Smooth muscle cell (in vitro differentiated cells): ENCODE measurements around the gene CSNK1G2. TPM values are rescaled to one million over a fixed set of nuclear protein-coding genes. Genes with fewer than 3 reads are reported as not detected.
A peak's percentile ranks its signal among the peaks of the same experiment; 100 is the strongest.

Experiments
- DNase-seq: peaks from one replicate; lab custom pipeline; 2025; ENCODE audit not compliant: unreplicated experiment; lab: John Stamatoyannopoulos, UW
- H2AFZ ChIP-seq: fragments of 200-600 bp; sonication (generic); 2 replicates; pipeline ENCODE4 v1.6.0; 2016; ENCODE audit warnings: antibody characterized with exemption, low read depth, mild to moderate bottlenecking
- H3F3A ChIP-seq: fragments of 200-600 bp; sonication (generic); 2 replicates; pipeline ENCODE4 v1.6.0; 2017; ENCODE audit warnings: antibody characterized with exemption, low read depth
- H3K27ac ChIP-seq: fragments of 200-600 bp; sonication (generic); 2 replicates; pipeline ENCODE4 v1.5.1; 2016; ENCODE audit warnings: low read depth, mild to moderate bottlenecking
- H3K27me3 ChIP-seq: fragments of 200-600 bp; sonication (generic); 2 replicates; pipeline ENCODE4 v1.6.1; 2016; ENCODE audit warnings: low read depth, mild to moderate bottlenecking
- H3K36me3 ChIP-seq: fragments of 200-600 bp; sonication (generic); 2 replicates; pipeline ENCODE4 v1.5.1; 2016; ENCODE audit warnings: low read depth
- H3K4me1 ChIP-seq: fragments of 200-600 bp; sonication (generic); 2 replicates; pipeline ENCODE4 v1.5.1; 2016; ENCODE audit warnings: low read depth
- H3K4me2 ChIP-seq: fragments of 200-600 bp; sonication (generic); 2 replicates; pipeline ENCODE4 v1.6.0; 2016; ENCODE audit warnings: mild to moderate bottlenecking
- H3K4me3 ChIP-seq: fragments of 200-600 bp; sonication (generic); 2 replicates; pipeline ENCODE4 v1.5.1; 2016; ENCODE audit warnings: mild to moderate bottlenecking
- H3K79me2 ChIP-seq: fragments of 200-600 bp; sonication (generic); 2 replicates; pipeline ENCODE4 v1.6.0; 2016; ENCODE audit warnings: low read depth, mild to moderate bottlenecking
- H3K9ac ChIP-seq: fragments of 200-600 bp; sonication (generic); 2 replicates; pipeline ENCODE4 v1.6.0; 2016; ENCODE audit warnings: low read depth
- H3K9me3 ChIP-seq: fragments of 200-600 bp; sonication (generic); replicated peaks from 2 replicates; pipeline ENCODE4 v1.5.1; 2016; ENCODE audit warnings: low read depth
- H4K20me1 ChIP-seq: fragments of 200-600 bp; sonication (generic); 2 replicates; pipeline ENCODE4 v1.6.0; 2016; ENCODE audit warnings: low read depth
- CTCF ChIP-seq: fragments of 200-600 bp; sonication (generic); IDR thresholded peaks from 2 replicates; pipeline ENCODE4 v1.5.1; 2017; ENCODE audit warnings: borderline replicate concordance, mild to moderate bottlenecking, antibody characterized with exemption; ENCODE audit not compliant: insufficient read depth, poor library complexity, severe bottlenecking
- WGBS: methylation state at CpG from one replicate; pipeline ENCODE4 v1.1.7; 2016; ENCODE audit warnings: low lambda C conversion rate; 5-methylcytosine and 5-hydroxymethylcytosine counted together
- polyA plus RNA-seq: library from polyadenylated mRNA; unstranded; fragments of >200 nt; fragmentation: Nextera tagmentation; extraction: Ambion mirVana; gene quantifications from 2 replicates; pipeline ENCODE4 v1.2.1, GENCODE V29; 2016
- total RNA-seq: library from RNA; depleted of rRNA; stranded (reverse); fragments of >200 nt; gene quantifications from 2 replicates; pipeline ENCODE4 v1.2.3, GENCODE V29; 2014

CSNK1G2 gene
- total and polyA plus RNA-seq, 2 experiments from 2014 or later: 53.5 to 74.9 TPM

GRCh38 chr19:1905863-1906375 is 35.1 kb upstream of the CSNK1G2 start:
- Histone ChIP-seq H2AFZ (no peak overlapping the region), H3F3A (peaks cover 10% of the 10 kb centered on the region), H3K4me3 (peak overlapping the region; percentile 67), H3K36me3 (no peaks in the 10 kb centered on the region), H3K27me3 (no peaks in the 10 kb centered on the region), H3K27ac (peak overlapping the region; percentile 20), H3K9me3 (no peaks in the 10 kb centered on the region), H3K9ac (peak overlapping the region; percentile 79), H4K20me1 (peaks cover 39% of the 10 kb centered on the region), H3K4me1 (peaks cover 5% of the 10 kb centered on the region), H3K79me2 (peaks cover 54% of the 10 kb centered on the region), H3K4me2 (peak overlapping the region; percentile 82)
- DNase-seq: no peak
- TF ChIP-seq CTCF: no peak
- 89% methylated on average over 15 of the region's 15 CpGs for WGBS

- no peaks in the 10 kb centered on the region for H3K9me3 ChIP-seq
- no peak overlapping the region for H3K4me3 ChIP-seq
- H3K27ac ChIP-seq: peak overlapping the region; percentile 38
- no peak for DNase-seq
- WGBS: 86% methylated on average over 10 of the region's 10 CpGs
- peaks cover 66% of the 10 kb centered on the region for H3K79me2 ChIP-seq
- peaks cover 5% of the 10 kb centered on the region for H3K4me1 ChIP-seq
- no peaks in the 10 kb centered on the region for H3K27me3 ChIP-seq
- H3K4me2 ChIP-seq: peak overlapping the region; percentile 31
- no peak overlapping the region for H2AFZ ChIP-seq
- peaks cover 10% of the 10 kb centered on the region for H3F3A ChIP-seq
- H3K36me3 ChIP-seq: no peaks in the 10 kb centered on the region
- peaks cover 51% of the 10 kb centered on the region for H4K20me1 ChIP-seq
- TF ChIP-seq CTCF: no peak
- no peak overlapping the region for H3K9ac ChIP-seq
Observed at GRCh38 chr19:1906985-1907562, 33.9 kb upstream of the CSNK1G2 start.

GRCh38 chr19:1907563-1908363 is 33.2 kb upstream of the CSNK1G2 start:
- H3K4me3 ChIP-seq: no peak overlapping the region
- H3K9ac ChIP-seq: no peak overlapping the region
- H3K4me2 ChIP-seq: peak overlapping the region; percentile 31
- no peaks in the 10 kb centered on the region for H3K27me3 ChIP-seq
- H4K20me1 ChIP-seq: peaks cover 56% of the 10 kb centered on the region
- WGBS: 85% methylated on average over 43 of the region's 43 CpGs
- no peak for TF ChIP-seq CTCF
- H3K4me1 ChIP-seq: peaks cover 5% of the 10 kb centered on the region
- no peaks in the 10 kb centered on the region for H3K36me3 ChIP-seq
- H2AFZ ChIP-seq: no peak overlapping the region
- H3K79me2 ChIP-seq: peaks cover 67% of the 10 kb centered on the region
- DNase-seq: no peak
- H3F3A ChIP-seq: peaks cover 10% of the 10 kb centered on the region
- peak overlapping the region; percentile 38 for H3K27ac ChIP-seq
- no peaks in the 10 kb centered on the region for H3K9me3 ChIP-seq

- Histone ChIP-seq H3K36me3 (no peaks in the 10 kb centered on the region), H3K27ac (no peak overlapping the region), H3K9ac (no peak overlapping the region), H3F3A (peaks cover 10% of the 10 kb centered on the region), H4K20me1 (peaks cover 62% of the 10 kb centered on the region), H3K27me3 (no peaks in the 10 kb centered on the region), H3K9me3 (no peaks in the 10 kb centered on the region), H3K4me2 (no peak overlapping the region), H3K4me3 (no peak overlapping the region), H3K4me1 (peaks cover 5% of the 10 kb centered on the region), H3K79me2 (peaks cover 69% of the 10 kb centered on the region), H2AFZ (no peak overlapping the region)
- 97% methylated on average over 13 of the region's 13 CpGs for WGBS
- DNase-seq: no peak
- TF ChIP-seq CTCF: no peak
Observed at GRCh38 chr19:1908364-1908678, 32.7 kb upstream of the CSNK1G2 start.
